ENCODE measurements around the gene CDK5R1. TPM values are rescaled to one million over a fixed set of nuclear protein-coding genes. Genes with fewer than 3 reads are reported as not detected.

The CDK5R1 gene
- total RNA-seq, 1 donor from 2014 or later: 1.8 TPM

GRCh38 chr17:32461498-32461852 is 25.3 kb upstream of the CDK5R1 start:
- H3K4me1 Mint-ChIP-seq (ENCODE audit: unreplicated experiment): no peaks in the 10 kb centered on the region
- no peak for DNase-seq (ENCODE audit: extremely low spot score, unreplicated experiment)
- no peak overlapping the region for H3K27ac Mint-ChIP-seq (ENCODE audit: unreplicated experiment)
- H3K4me3 Mint-ChIP-seq (ENCODE audit: unreplicated experiment): no peak overlapping the region
- H3K27me3 Mint-ChIP-seq (ENCODE audit: unreplicated experiment): no peaks in the 10 kb centered on the region
- peaks cover 50% of the 10 kb centered on the region for H3K36me3 Mint-ChIP-seq (ENCODE audit: unreplicated experiment)
- TF ChIP-seq CTCF (IDR thresholded peaks at IDR 0.05): no peak
- H3K9me3 Mint-ChIP-seq (ENCODE audit: unreplicated experiment): no peaks in the 10 kb centered on the region

GRCh38 chr17:32461853-32462617 is 24.8 kb upstream of the CDK5R1 start:
- H3K27ac Mint-ChIP-seq (ENCODE audit: unreplicated experiment): no peak overlapping the region
- no peak overlapping the region for H3K4me3 Mint-ChIP-seq (ENCODE audit: unreplicated experiment)
- no peaks in the 10 kb centered on the region for H3K27me3 Mint-ChIP-seq (ENCODE audit: unreplicated experiment)
- H3K4me1 Mint-ChIP-seq (ENCODE audit: unreplicated experiment): no peaks in the 10 kb centered on the region
- TF ChIP-seq CTCF (IDR thresholded peaks at IDR 0.05): peak; percentile 62
- H3K9me3 Mint-ChIP-seq (ENCODE audit: unreplicated experiment): no peaks in the 10 kb centered on the region
- DNase-seq (ENCODE audit: extremely low spot score, unreplicated experiment): no peak
- H3K36me3 Mint-ChIP-seq (ENCODE audit: unreplicated experiment): peaks cover 50% of the 10 kb centered on the region

- TF ChIP-seq CTCF (IDR thresholded peaks at IDR 0.05): no peak
- H3K9me3 Mint-ChIP-seq (ENCODE audit: unreplicated experiment): no peaks in the 10 kb centered on the region
- H3K4me1 Mint-ChIP-seq (ENCODE audit: unreplicated experiment): no peaks in the 10 kb centered on the region
- DNase-seq (ENCODE audit: extremely low spot score, unreplicated experiment): no peak
- peaks cover 49% of the 10 kb centered on the region for H3K36me3 Mint-ChIP-seq (ENCODE audit: unreplicated experiment)
- no peak overlapping the region for H3K27ac Mint-ChIP-seq (ENCODE audit: unreplicated experiment)
- H3K27me3 Mint-ChIP-seq (ENCODE audit: unreplicated experiment): no peaks in the 10 kb centered on the region
- no peak overlapping the region for H3K4me3 Mint-ChIP-seq (ENCODE audit: unreplicated experiment)
Measured at GRCh38 chr17:32463304-32463703, 23.5 kb upstream of the CDK5R1 start.

GRCh38 chr17:32464374-32464773 is 22.4 kb upstream of the CDK5R1 start:
- no peak for TF ChIP-seq CTCF (IDR thresholded peaks at IDR 0.05)
- H3K4me1 Mint-ChIP-seq (ENCODE audit: unreplicated experiment): no peaks in the 10 kb centered on the region
- peaks cover 46% of the 10 kb centered on the region for H3K36me3 Mint-ChIP-seq (ENCODE audit: unreplicated experiment)
- H3K27me3 Mint-ChIP-seq (ENCODE audit: unreplicated experiment): no peaks in the 10 kb centered on the region
- no peak overlapping the region for H3K4me3 Mint-ChIP-seq (ENCODE audit: unreplicated experiment)
- H3K9me3 Mint-ChIP-seq (ENCODE audit: unreplicated experiment): no peaks in the 10 kb centered on the region
- no peak overlapping the region for H3K27ac Mint-ChIP-seq (ENCODE audit: unreplicated experiment)
- no peak for DNase-seq (ENCODE audit: extremely low spot score, unreplicated experiment)

GRCh38 chr17:32467949-32468348 is 18.8 kb upstream of the CDK5R1 start:
- Mint-ChIP-seq H3K9me3 (ENCODE audit: unreplicated experiment) (no peaks in the 10 kb centered on the region), H3K4me1 (ENCODE audit: unreplicated experiment) (no peaks in the 10 kb centered on the region)

More at GRCh38 chr17:32467949-32468348, 18.8 kb upstream of the CDK5R1 start:
- no peak for TF ChIP-seq CTCF (IDR thresholded peaks at IDR 0.05)
- DNase-seq (ENCODE audit: extremely low spot score, unreplicated experiment): no peak
- peaks cover 41% of the 10 kb centered on the region for H3K36me3 Mint-ChIP-seq (ENCODE audit: unreplicated experiment)
- no peak overlapping the region for H3K4me3 Mint-ChIP-seq (ENCODE audit: unreplicated experiment)
- H3K27me3 Mint-ChIP-seq (ENCODE audit: unreplicated experiment): no peaks in the 10 kb centered on the region
- H3K27ac Mint-ChIP-seq (ENCODE audit: unreplicated experiment): no peak overlapping the region

Data from osteocyte (in vitro differentiated cells).